HepG2 (cell line): ENCODE results near the gene TXNDC16. TPM values are rescaled to one million over a fixed set of nuclear protein-coding genes. Genes with fewer than 3 reads are reported as not detected.

Source experiments
- ARID5B ChIP-seq: IDR thresholded peaks from 2 replicates; pipeline ENCODE4 v1.4.0; 2020; ENCODE audit warnings: mild to moderate bottlenecking, missing genetic modification reagents
- ATF1 ChIP-seq: IDR thresholded peaks from 2 replicates; pipeline ENCODE4 v1.6.1; 2016; ENCODE audit warnings: mild to moderate bottlenecking, control low read depth
- E2F5 ChIP-seq: sonication (generic); formaldehyde crosslinking; conservative IDR thresholded peaks from 2 replicates; pipeline ENCODE4 v1.4.0; 2020; ENCODE audit warnings: missing genetic modification reagents
- GTF2F1 ChIP-seq: fragments of 150-350 bp; IDR thresholded peaks from 2 replicates; pipeline ENCODE4 v1.6.1; 2014; ENCODE audit warnings: low read length
- HNRNPK ChIP-seq: fragments of 200-400 bp; formaldehyde crosslinking; IDR thresholded peaks from 2 replicates; pipeline ENCODE4 v1.6.1; 2018; ENCODE audit warnings: low read length, low read depth, moderate library complexity, mild to moderate bottlenecking; ENCODE audit not compliant: poor library complexity, severe bottlenecking
- ISL2 ChIP-seq: sonication (generic); formaldehyde crosslinking; IDR thresholded peaks from 2 replicates; pipeline ENCODE4 v1.5.0; 2020; ENCODE audit warnings: missing genetic modification reagents
- NFATC3 ChIP-seq: sonication (generic); formaldehyde crosslinking; IDR thresholded peaks from 2 replicates; pipeline ENCODE4 v1.5.1; 2020; ENCODE audit warnings: mild to moderate bottlenecking, missing genetic modification reagents
- NFKB2 ChIP-seq: sonication (generic); formaldehyde crosslinking; IDR thresholded peaks from 2 replicates; pipeline ENCODE4 v1.4.0; 2020; ENCODE audit warnings: missing genetic modification reagents, borderline replicate concordance
- RAD21 ChIP-seq: fragments of 450-650 bp; formaldehyde crosslinking; IDR thresholded peaks from 2 replicates; pipeline ENCODE4 v1.5.0; 2020; ENCODE audit warnings: mild to moderate bottlenecking
- SALL1 ChIP-seq: sonication (generic); formaldehyde crosslinking; IDR thresholded peaks from 2 replicates; pipeline ENCODE4 v1.8.0; 2022; ENCODE audit warnings: mild to moderate bottlenecking, missing genetic modification reagents
- TBX2 ChIP-seq: sonication (generic); formaldehyde crosslinking; IDR thresholded peaks from 2 replicates; pipeline ENCODE4 v1.5.0; 2020; ENCODE audit warnings: missing genetic modification reagents, mild to moderate bottlenecking, borderline replicate concordance
- TGIF2 ChIP-seq: IDR thresholded peaks from 2 replicates; pipeline ENCODE4 v1.6.1; 2016; ENCODE audit warnings: control low read depth, missing compliant biosample characterization
- ZBTB20 ChIP-seq: sonication (generic); formaldehyde crosslinking; IDR thresholded peaks from 2 replicates; pipeline ENCODE4 v1.8.1; 2023; ENCODE audit warnings: missing genetic modification reagents, low read depth, mild to moderate bottlenecking, borderline replicate concordance
- ZBTB3 ChIP-seq: sonication (generic); formaldehyde crosslinking; IDR thresholded peaks from 2 replicates; pipeline ENCODE4 v1.4.0; 2020; ENCODE audit warnings: low read depth, mild to moderate bottlenecking, moderate library complexity, missing genetic modification reagents, borderline replicate concordance
- ZC3H13 ChIP-seq: sonication (generic); formaldehyde crosslinking; IDR thresholded peaks from 2 replicates; pipeline ENCODE4 v1.8.1; 2023; ENCODE audit warnings: mild to moderate bottlenecking, missing genetic modification reagents, moderate library complexity
- ZNF230 ChIP-seq: sonication (generic); formaldehyde crosslinking; IDR thresholded peaks from 2 replicates; pipeline ENCODE4 v1.4.0; 2020; ENCODE audit warnings: mild to moderate bottlenecking, missing genetic modification reagents
- ZNF234 ChIP-seq: sonication (generic); formaldehyde crosslinking; conservative IDR thresholded peaks from 2 replicates; pipeline ENCODE4 v1.5.1; 2020; ENCODE audit warnings: mild to moderate bottlenecking, missing genetic modification reagents
- ZNF446 ChIP-seq: sonication (generic); formaldehyde crosslinking; IDR thresholded peaks from 2 replicates; pipeline ENCODE4 v1.5.0; 2020; ENCODE audit warnings: mild to moderate bottlenecking, missing genetic modification reagents
- ZNF605 ChIP-seq: sonication (generic); formaldehyde crosslinking; IDR thresholded peaks from 2 replicates; pipeline ENCODE4 v1.8.0; 2022; ENCODE audit warnings: mild to moderate bottlenecking, missing genetic modification reagents
- ZNF615 ChIP-seq: sonication (generic); formaldehyde crosslinking; IDR thresholded peaks from 2 replicates; pipeline ENCODE4 v1.5.0; 2020; ENCODE audit warnings: mild to moderate bottlenecking, missing genetic modification reagents, borderline replicate concordance
- ZNF850 ChIP-seq: sonication (generic); formaldehyde crosslinking; conservative IDR thresholded peaks from 2 replicates; pipeline ENCODE4 v1.9.0; 2021; ENCODE audit warnings: mild to moderate bottlenecking, missing genetic modification reagents
- ZNF879 ChIP-seq: sonication (generic); formaldehyde crosslinking; IDR thresholded peaks from 2 replicates; pipeline ENCODE4 v1.8.1; 2023; ENCODE audit warnings: missing genetic modification reagents
- polyA plus RNA-seq, 8 experiments: library from polyadenylated mRNA; depleted of rRNA in 3 of 8; stranded (reverse) in 7 of 8; unstranded in 1 of 8; fragments of >200 nt; fragmentation: Illumina TruSeq in 4 of 8; extraction: Trizol in 4 of 8; gene quantifications; 2 replicates each; pipeline versions ENCODE4 v1.2.1 to v1.2.3, GENCODE V29; 2011 to 2016; ENCODE audit warnings: low read depth in 4 of 8, missing spikeins in 1 of 8, mixed read lengths in 1 of 8; ENCODE audit not compliant: insufficient read depth in 1 of 8
- total RNA-seq, 5 experiments: library from RNA; depleted of rRNA; stranded (reverse); fragments of >200 nt; fragmentation: Illumina TruSeq; extraction: Trizol; gene quantifications; 2 replicates each; pipeline ENCODE4 v1.2.3, GENCODE V29; 2016; ENCODE audit warnings: low read depth in 1 of 5
- TF ChIP-seq, protein P1 (sequence below): sonication (generic); formaldehyde crosslinking; IDR thresholded peaks from 2 replicates; pipeline ENCODE4 v1.4.0; 2020; ENCODE audit warnings: mild to moderate bottlenecking, missing genetic modification reagents

TXNDC16 gene
- total and polyA plus RNA-seq, 2 of the 13 experiments (the other 11 are each of a cell fraction or from before 2014, with no cell fraction given), result 4.6 to 6.2 TPM

GRCh38 chr14:52552063-52552988 lies at the start of gene TXNDC16, which contains the start of gene GPR137C (continued):
- TF ChIP-seq ISL2 (CRISPR knock-in tag) (peak; percentile 50; the same call in 1 of the 2 replicates), TBX2 (CRISPR knock-in tag) (peak; percentile 56), ZBTB20 (CRISPR knock-in tag) (no peak), ARID5B (CRISPR knock-in tag) (peak; percentile 44; the same call in 1 of the 2 replicates), ZNF234 (0 out of 2 replicates have a peak, but pooled peaks have one; percentile 62), ZNF879 (CRISPR knock-in tag) (peak; percentile 79; the same call in 1 of the 2 replicates), SALL1 (peak; percentile 91), ZNF605 (CRISPR knock-in tag) (peak; percentile 88), HNRNPK (peak; percentile 11), ZC3H13 (0 out of 2 replicates have a peak, but pooled peaks have one; percentile 30), TGIF2 (peak; percentile 96), ZNF850 (CRISPR knock-in tag) (no peak), GTF2F1 (no peak), ATF1 (peak; percentile 81), NFKB2 (CRISPR knock-in tag) (peak; percentile 70; the same call in 1 of the 2 replicates), ZNF230 (peak; percentile 40; the same call in 1 of the 2 replicates), ZNF446 (CRISPR knock-in tag) (no peak), ZNF615 (peak; percentile 86; the same call in 1 of the 2 replicates), E2F5 (CRISPR knock-in tag) (peak; percentile 94), RAD21 (CRISPR knock-in tag) (0 out of 2 replicates have a peak, but pooled peaks have one; percentile 35), NFATC3 (CRISPR knock-in tag) (peak; percentile 66; the same call in 1 of the 2 replicates), ZBTB3 (no peak)
- TF ChIP-seq, protein P1, sequence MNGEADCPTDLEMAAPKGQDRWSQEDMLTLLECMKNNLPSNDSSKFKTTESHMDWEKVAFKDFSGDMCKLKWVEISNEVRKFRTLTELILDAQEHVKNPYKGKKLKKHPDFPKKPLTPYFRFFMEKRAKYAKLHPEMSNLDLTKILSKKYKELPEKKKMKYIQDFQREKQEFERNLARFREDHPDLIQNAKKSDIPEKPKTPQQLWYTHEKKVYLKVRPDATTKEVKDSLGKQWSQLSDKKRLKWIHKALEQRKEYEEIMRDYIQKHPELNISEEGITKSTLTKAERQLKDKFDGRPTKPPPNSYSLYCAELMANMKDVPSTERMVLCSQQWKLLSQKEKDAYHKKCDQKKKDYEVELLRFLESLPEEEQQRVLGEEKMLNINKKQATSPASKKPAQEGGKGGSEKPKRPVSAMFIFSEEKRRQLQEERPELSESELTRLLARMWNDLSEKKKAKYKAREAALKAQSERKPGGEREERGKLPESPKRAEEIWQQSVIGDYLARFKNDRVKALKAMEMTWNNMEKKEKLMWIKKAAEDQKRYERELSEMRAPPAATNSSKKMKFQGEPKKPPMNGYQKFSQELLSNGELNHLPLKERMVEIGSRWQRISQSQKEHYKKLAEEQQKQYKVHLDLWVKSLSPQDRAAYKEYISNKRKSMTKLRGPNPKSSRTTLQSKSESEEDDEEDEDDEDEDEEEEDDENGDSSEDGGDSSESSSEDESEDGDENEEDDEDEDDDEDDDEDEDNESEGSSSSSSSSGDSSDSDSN (CRISPR knock-in tag), result peak; percentile 87
